DMS53 treated with DMSO at 0.1 percent for 48 hours (cell line): ENCODE data around the gene LUC7L2.
A peak's percentile ranks its signal among the peaks of the same experiment; 100 is the strongest.
"Not testable (repeated sequence)": the region's sequence is repeated elsewhere in the genome, so short reads cannot be mapped to it uniquely, and the experiment has no call there.

Experiments used
- DNase-seq: peaks from one replicate; lab custom pipeline; 2025; ENCODE audit not compliant: unreplicated experiment; lab: John Stamatoyannopoulos, UW

Gene LUC7L2, protein sequence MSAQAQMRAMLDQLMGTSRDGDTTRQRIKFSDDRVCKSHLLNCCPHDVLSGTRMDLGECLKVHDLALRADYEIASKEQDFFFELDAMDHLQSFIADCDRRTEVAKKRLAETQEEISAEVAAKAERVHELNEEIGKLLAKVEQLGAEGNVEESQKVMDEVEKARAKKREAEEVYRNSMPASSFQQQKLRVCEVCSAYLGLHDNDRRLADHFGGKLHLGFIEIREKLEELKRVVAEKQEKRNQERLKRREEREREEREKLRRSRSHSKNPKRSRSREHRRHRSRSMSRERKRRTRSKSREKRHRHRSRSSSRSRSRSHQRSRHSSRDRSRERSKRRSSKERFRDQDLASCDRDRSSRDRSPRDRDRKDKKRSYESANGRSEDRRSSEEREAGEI

DNA sequence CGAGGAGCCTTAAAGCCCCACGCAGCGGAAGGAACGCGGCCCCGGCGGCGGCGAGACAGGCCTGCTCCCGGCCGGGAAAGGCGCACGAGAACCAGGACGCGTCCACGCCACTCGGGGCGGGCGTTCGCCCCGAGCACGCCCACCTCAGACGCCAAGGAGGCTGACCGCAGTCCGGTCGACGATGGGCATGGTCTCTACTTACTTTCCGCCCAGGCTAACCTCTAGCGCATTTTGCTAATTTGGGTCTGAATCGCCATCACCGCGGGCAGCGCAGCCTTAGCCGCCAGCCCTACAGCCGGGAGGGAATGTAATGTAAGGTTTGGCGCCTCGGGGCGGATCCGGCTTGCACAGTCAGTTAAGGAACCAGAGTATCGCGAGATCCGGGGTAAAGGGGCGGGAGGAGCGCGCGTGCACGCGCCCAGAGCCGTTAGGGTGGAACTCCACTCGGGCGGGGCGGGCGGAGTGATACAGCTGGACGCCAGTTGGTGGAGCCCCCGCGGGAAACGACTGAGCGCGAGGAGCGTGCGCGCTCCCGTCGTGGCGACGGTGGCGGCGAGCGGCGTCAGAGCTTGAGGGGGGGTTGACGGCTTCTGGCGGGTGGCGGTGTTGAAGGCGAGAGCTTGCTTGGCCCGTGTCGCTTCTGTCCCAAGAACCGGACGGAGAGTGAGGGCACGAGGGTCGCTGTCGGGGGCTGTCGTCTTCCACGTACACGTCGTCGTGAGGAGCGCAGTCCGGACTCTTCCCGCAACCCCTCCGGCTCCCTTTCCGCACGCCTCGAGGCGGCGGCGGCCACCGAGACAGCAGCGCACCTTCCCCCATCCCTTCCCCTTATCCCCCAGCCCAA, at the start of gene LUC7L2:
Gene LUC7L2, plus strand, starts transcription at position 529 of the 844 bp plus-strand sequence. CDS start 368 bp downstream, outside the sequence.
- DNase-seq: peak; percentile 99

DNA sequence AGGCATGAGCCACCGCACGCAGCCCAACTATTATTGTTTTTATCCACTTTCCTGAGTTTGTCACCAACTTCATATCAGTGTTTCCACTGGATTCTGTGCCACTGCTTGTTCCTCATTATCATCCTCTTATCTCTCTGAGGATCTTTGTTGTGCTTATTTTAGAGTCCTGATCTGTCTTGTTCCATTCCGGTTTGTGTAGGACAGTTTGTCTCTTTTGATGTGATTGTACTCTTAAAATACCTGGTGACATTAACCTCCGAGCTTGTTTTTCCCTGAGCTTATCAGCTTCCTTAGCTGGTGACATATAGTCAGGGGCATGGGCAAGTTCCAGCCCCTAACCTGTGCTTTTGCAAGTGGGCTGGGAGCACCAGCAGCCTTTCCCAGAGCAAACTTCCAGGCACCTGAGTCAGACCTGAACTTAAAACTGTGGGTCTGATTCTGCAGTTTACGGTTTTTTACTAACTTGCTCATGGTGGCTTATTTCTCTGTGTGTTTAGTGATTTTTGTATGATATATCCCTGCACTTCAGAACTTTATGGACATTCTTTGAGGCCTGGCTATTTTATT, 41.7 kb upstream of the LUC7L2 start:
- no peak for DNase-seq

DNA sequence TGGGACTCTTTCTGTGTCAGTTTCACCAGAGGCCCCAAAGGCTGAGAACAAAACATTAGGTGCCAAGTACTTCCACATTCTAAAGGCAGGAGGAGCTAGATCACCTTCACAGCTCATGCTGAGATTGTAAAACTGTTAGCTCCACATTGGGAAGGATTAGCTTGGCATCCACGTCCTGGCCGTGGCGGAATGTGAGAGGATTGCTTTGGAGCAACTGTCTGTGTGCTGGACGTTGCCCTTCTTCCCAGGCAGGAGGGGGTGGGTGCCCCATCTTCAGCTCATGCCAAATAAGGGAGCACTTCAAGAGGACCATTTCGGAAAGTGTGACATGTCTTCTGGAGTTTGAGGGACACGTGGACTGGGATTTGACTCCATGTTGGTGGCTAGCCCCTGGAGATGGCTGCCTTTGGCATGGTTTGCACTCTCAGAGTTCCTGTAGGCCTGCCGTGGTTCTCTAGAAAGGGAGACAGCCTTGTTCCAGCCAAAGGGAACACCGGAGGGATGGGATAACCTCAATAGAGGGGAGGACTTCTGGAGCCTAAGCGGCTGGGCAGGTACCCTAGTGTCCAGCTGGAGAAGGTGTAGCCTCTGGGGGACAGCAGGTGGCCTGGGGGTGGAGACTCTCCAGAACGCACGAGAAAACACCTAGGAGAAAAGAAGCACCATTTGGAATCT, 38.5 kb upstream of the LUC7L2 start:
- DNase-seq: no peak

DNA sequence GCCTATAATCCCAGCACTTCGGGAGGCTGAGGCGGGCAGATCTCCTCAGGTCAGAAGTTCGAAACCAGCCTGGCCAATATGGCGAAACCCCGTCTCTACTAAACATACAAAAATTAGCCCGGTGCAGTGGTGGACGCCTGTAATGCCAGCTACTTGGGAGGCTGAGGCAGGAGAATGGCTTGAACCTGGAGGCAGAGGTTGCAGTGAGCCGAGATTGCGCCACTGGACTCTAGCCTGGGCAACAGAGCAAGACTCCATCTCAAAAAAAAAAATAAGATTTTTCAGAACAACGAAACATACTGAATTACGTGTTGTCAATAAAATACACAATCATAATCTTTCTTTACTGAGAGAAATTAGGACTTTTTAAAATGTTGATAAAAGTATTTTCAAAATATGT, 35.0 kb upstream of the LUC7L2 start:
- DNase-seq: not testable (repeated sequence)

DNA sequence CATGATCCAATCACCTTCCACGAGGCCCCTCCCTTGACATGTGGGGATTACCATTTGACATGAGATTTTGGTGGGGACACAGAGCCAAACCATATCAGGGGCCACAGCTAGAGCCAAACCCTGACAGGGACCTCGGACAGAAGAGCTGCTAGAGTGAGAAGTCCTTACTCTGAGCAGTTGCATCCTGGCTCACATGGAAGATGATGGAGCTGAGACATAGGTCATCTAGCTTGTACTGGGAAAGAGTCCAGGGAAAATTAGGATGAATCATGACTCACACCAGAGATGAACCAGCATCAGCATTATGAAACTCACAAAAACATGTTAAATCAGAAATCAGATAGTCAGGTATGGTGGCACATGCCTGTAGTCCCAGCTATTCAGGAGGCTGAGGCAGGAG, 31.3 kb upstream of the LUC7L2 start:
- DNase-seq: no peak

GRCh38 chr7:139329119-139329518, 30.6 kb upstream of the LUC7L2 start:
- DNase-seq: no peak

DNA sequence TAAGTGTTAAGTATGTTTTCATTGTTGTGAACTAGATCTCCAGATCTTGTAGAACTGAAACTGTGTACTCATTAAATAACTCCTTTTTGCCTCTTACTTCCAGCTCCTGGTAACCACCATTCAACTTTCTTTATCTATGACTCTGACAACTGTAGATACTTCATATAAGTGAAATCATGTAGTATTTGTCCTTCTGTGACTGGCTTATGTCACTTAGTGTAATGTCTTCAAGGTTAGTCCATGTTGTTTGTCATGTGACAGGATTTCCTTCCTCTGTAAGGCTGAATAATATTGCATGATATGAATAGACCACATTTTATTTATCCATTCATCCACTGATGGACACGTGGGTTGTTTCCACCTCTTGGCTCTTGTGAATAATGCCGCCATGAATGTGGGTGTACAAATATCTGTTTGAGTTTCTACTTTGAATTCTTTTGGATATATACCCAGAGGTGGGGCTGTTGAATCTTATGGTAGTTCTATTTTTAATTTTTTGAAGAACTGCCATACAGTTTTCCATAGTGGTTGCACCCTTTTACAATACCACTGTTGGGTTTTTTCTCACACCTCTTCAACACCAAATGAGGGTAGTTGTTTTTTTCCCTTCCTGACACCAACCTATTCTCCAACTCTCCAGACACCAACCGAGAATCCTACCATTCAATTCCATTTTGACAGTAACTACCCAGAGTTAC, 29.2 kb upstream of the LUC7L2 start:
- no peak for DNase-seq

GRCh38 chr7:139332697-139333359, 26.9 kb upstream of the LUC7L2 start:
- no peak for DNase-seq

GRCh38 chr7:139333443-139333842, 26.3 kb upstream of the LUC7L2 start:
- not testable (repeated sequence) for DNase-seq

DNA sequence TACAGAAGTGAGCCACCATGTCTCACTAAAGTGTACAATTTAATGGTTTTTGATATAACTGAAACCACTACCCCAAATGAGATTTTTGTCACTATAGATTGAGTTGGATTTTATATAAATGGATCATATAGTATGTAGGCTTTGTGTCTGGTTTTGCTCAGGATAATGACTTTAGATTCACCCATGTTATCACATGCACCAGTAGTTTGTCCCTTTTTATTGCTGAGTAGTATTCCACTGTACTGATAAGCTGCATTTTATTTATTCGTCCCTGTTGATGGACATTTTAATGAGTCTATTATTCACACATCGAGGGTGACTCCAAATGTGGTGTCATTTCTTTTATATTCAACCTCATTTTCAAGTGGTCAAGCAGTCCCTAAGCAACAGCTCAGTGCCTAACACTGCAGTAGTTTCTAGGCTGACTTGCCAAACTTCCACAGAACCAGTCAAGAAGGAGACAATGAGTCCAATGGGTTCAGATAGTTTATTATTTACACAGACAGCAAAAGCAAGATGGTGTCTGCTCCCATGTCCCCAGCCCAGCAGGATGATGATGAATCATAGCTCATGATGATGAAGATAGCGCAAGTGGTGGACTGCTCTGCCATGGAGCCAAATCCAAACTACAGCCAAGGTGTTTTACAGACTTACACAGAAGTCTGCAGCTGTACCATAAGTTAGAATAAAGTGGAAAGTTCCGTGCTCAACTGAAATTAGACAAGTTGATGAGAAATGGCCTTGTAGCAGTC, 25.1 kb upstream of the LUC7L2 start:
- DNase-seq: no peak

DNA sequence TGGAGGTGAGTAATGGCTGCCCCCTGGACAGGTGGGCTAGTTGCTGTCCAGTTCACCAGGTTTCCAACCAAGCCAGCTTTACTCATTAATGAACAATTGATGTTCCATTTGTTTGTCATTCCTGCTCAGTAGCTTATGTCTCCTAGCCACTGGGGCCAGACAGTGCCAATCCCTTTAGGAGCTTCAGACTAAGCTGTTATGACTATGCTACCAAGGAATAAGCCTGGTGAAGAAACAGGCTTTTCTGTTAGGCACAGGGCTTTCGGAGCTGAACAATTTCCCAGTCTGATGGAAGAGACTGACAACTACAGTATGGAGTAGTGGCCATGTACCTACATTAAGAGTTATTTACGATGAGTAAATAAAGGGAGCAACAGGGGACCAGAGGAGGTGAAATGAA, 20.7 kb upstream of the LUC7L2 start:
- no peak for DNase-seq

- no peak for DNase-seq
Measured at GRCh38 chr7:139339698-139340036, 20.0 kb upstream of the LUC7L2 start.

- peak; percentile 99 for DNase-seq
Measured at GRCh38 chr7:139340037-139340807, 19.5 kb upstream of the LUC7L2 start.

DNA sequence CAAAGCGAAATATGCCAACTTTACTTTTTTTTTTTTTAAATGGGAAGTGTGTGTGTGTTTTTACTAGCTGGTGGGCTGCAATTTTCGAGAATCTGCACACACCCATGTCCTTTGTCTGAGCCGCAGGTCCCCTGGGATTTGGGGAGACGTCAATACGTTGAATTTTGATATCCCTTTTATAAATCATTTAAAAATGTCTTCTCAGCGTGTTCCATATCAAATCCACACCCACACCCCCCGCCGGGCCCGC, 19.0 kb upstream of the LUC7L2 start:
- DNase-seq: no peak

DNA sequence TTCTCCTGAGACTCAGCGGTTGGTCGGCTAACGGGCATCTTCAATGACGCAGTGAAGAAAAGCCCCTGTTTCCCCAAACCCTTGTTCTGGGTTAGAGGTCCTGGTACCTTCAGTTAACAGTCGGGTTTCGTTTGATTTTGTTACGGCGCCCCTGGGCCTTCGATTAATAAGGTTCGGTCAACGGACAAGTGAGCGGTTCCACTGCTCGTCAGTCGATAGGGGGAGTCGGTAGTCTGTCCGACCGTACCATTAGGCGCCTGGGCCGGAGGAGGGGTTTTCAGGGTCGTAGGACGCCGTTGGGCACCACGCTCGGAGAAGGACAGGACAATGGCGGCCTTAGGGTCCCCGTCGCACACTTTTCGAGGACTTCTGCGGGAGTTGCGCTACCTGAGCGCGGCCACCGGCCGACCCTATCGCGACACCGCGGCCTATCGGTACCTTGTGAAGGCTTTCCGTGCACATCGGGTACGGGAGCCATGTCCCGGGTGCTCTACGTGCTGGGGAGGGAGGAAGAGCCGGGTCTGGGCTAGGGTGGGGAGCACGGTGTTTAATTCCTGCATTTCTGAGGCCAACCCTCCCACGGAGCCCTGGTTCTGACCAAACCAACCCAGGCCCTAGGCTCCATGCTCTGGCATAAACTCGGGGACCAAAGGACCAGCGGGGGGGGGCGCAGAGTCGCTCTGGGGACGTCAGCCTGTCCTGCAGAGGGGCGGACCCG, 18.5 kb upstream of the LUC7L2 start, which contains the start of gene FMC1:
Gene FMC1, plus strand, starts transcription at position 280 of the 718 bp plus-strand sequence. Its CDS starts 48 bp downstream, at position 328.
- peak; percentile 93 for DNase-seq

DNA sequence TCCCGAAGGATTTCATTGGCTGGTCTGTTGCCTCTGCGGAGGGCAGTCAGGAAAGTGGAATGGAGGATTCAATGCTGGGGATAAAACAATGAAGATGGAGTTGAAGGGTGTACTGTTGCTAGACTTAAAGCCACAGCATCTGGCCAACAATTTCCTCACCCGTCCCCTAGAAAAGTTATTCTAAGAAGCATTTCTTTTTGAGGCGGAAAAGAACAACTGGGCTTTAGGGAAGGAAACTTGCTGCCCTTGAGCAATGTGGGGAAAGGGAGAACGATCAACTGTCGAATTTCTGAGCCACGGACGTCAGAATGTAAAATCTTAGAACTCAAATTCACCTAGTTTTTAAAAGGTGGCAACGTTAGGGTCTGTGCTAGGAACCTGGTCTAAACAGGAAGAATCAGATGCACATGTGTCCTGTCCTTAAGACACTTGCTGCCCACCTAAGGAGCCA, 17.9 kb upstream of the LUC7L2 start:
- DNase-seq: no peak

GRCh38 chr7:139345042-139345441, 14.7 kb upstream of the LUC7L2 start:
- no peak for DNase-seq

DNA sequence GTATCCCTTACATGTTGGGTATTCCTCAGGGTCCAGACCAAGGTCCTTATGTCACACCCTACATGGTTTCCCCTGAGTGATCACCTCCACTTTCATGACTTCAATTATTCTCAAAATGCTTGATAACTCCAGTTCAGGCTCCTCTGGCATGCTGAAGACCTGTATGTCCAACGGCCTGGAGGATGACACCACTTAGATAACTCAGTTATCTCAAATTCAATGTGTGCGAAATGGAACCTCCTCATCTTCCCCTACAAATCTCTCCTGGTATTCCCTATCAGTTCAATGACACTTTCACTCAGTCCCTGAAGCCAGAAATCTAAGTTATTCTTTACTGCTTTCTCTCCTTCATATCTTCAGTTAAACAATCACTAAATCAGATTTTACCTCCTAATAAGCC, 8.7 kb upstream of the LUC7L2 start:
- no peak for DNase-seq
